GM18868 (cell line): ENCODE data around the gene ACADM.
"Not testable (repeated sequence)": the region's sequence is repeated elsewhere in the genome, so short reads cannot be mapped to it uniquely, and the experiment has no call there.

Source experiments
- ATAC-seq: cut with Tn5 transposase; IDR thresholded peaks from one replicate; pipeline ENCODE4 v1.9.1; 2021; ENCODE audit warnings: mild to moderate bottlenecking, moderate library complexity; ENCODE audit not compliant: unreplicated experiment

Gene ACADM

GRCh38 chr1:75724472-75725022 lies at the start of gene ACADM:
TSS of gene ACADM (plus strand) at chr1:75724709. CDS start at chr1:75724788, 79 bp downstream.
- ATAC-seq, result peak; percentile 83

DNA sequence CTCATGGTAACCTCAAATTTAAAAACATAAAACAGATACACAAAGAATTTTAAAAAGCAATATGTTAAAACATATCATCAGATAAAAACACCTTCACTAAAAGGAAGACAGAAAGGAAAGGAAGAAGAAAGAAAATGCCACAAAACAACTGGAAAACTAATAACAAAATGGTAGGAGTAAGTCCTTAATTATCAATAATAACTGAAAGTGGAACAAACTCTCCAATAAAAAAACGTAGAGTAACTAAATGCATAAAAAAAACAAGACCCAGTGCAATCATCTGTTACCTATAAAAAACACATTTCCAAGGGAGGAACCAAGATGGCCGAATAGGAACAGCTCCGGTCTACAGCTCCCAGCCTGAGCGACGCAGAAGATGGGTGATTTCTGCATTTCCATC lies 47.1 kb upstream of the ACADM start:
- ATAC-seq, result no peak

DNA sequence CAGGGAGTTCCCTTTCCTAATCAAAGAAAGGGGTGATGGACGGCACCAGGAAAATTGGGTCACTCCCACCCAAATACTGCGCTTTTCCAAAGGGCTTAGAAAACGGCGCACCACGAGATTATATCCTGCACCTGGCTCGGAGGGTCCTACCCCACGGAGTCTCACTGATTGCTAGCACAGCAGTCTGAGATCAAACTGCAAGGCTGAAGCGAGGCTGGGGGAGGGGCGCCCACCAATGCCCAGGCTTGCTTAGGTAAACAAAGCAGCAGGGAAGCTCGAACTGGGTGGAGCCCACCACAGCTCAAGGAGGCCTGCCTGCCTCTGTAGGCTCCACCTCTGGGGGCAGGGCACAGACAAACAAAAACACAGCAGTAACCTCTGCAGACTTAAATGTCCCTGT lies 46.5 kb upstream of the ACADM start:
- not testable (repeated sequence) for ATAC-seq

DNA sequence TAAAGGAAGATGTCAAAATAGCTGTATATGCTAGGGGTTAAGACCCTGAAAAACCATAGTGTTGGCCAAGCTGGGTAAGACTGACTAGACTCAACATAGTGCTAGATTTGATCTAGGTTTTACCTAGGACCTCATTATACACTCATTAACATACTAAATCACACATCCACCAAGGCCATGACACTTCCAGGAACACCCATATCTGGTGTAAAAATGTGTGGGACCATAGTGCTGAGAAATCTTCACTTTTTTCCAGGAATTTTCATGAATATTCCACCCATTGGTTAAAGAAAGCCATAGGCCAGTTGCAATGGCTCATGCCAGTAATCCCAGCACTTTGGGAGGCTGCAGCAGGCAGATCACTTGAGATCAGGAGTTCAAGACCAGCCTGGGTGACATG lies 34.0 kb upstream of the ACADM start:
- no peak for ATAC-seq

DNA sequence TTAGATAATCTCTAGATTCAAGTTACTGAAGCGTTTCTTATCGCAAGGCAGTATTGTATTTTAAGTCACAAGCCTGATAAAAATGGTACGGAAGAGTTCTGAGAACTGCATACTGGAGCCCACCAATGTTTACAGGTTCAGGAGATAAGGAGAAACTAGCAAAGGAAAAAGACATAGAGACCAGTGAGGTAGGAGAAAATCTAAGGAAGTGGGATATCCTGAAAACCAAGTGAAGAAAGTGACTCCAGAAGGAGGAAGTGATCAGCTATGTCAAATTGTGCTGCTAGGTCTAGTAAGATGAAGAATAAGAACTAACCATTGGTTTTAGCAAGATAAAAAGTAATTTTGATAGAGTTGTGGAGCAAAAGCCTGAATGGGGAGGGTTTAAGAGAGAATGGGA lies 31.0 kb upstream of the ACADM start:
- no peak for ATAC-seq

- no peak for ATAC-seq
Observed at GRCh38 chr1:75696000-75696399, 28.5 kb upstream of the ACADM start.

- no peak for ATAC-seq
Observed at GRCh38 chr1:75707191-75707590, 17.3 kb upstream of the ACADM start.

DNA sequence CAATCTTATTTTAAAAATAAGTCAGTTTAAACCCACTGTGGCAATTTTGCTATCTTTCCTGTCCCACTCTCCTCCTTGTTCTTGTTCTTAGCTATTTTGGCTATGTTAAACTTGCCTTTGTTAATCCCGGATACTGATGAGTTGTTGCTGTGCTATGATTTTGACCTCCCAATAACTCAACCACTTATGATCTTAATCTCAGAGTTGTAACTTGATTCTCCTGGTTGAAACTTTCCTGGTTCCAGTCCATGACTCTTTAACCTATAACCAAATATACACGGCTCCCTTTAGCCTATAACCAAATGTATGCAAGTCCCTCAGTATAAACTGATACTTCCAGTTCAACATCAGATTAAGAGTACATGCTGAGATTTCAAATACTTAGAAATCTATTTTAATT lies 15.6 kb upstream of the ACADM start:
- no peak for ATAC-seq

GRCh38 chr1:75710832-75711231 lies 13.7 kb upstream of the ACADM start:
- ATAC-seq, result peak; percentile 40

GRCh38 chr1:75711846-75712245 lies 12.7 kb upstream of the ACADM start:
- no peak for ATAC-seq

DNA sequence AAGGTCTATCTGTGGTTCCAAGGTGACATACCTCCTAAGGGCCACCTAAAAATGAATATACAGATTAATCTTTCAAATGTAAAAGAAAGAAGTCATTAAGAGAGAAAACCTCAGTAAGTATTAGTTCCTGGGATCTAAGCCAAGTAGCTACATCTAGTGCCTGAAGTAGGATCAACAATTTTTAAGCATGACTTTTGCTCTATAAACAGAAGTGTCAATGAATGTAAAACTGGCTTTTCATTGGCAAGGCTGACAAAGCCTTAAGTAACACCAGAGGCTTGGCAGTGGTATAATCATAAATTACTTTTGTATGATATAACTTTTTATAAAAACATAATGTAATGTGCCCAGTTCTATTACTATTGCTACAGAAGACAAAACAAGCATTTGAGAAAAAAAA lies 12.2 kb upstream of the ACADM start:
- ATAC-seq, result no peak

- no peak for ATAC-seq
Observed at GRCh38 chr1:75719810-75720209, 4.7 kb upstream of the ACADM start.

DNA sequence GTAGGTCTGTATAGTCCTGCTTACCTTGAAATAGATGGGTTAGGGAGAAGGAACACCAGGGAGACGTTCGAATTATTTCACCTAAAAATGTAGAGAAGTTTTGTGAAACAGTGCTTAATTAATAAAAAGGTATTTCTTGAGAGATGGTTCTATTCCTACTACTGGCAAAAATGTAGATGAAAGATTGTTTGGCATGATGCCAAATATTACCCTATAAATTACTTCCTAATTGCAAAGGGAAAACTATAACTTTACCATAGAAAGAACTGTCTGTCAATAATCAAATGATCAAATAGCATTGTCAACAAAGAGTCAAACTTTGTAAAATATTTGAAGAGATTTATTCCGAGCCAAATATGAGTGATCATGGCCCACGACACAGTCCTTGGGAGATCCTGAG lies 4.2 kb upstream of the ACADM start:
- no peak for ATAC-seq

DNA sequence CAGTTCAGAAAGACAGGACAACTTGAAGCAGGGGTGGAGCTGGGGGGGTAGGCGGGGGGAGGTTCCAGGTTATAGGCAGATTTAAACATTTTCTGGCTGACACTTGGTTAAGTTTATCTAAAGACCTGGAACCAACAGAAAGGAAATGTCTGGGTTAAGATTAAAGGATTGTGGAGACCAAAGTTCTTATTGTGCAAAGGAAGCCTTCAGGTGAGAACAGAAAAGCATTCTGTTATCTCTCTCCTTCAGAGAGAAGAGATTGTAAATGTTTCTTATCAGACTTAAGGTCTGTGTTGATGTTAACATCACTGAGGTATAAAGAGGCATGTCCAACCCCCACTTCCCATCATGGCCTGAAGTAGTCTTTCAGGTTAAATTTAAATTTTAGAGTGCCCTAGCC lies 3.7 kb upstream of the ACADM start:
- no peak for ATAC-seq

- not testable (repeated sequence) for ATAC-seq
Observed at GRCh38 chr1:75722246-75722645, 2.3 kb upstream of the ACADM start.

GRCh38 chr1:75722966-75723365 lies 1.5 kb upstream of the ACADM start:
- no peak for ATAC-seq

GRCh38 chr1:75723989-75724471 lies 479 bp upstream of the ACADM start:
- peak; percentile 65 for ATAC-seq

- no peak for ATAC-seq
Observed at GRCh38 chr1:75725266-75725665, 757 bp downstream of the ACADM start.

DNA sequence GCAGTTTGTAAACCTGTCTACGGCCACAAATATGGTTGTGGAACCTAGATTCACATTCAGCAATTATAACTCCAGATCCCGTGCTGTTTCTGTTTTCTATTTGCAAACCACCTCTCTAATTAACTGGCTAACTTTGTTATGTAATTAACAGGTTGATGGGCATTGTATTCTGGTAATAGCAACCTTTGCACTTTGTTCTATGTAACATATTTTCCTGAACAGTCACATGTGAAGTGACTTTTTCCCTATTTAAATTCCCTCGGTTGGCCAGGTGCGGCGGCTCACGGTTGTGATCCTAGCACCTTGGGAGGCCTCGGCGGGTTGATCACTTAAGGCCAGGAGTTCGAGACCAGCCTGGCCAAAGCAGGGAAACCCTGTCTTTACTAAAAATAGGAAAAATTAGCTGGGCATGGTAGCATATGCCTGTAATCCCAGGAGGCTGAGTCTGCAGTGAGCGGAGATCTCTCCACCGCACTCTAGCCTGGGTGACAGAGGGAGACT lies 1.4 kb downstream of the ACADM start:
- no peak for ATAC-seq

DNA sequence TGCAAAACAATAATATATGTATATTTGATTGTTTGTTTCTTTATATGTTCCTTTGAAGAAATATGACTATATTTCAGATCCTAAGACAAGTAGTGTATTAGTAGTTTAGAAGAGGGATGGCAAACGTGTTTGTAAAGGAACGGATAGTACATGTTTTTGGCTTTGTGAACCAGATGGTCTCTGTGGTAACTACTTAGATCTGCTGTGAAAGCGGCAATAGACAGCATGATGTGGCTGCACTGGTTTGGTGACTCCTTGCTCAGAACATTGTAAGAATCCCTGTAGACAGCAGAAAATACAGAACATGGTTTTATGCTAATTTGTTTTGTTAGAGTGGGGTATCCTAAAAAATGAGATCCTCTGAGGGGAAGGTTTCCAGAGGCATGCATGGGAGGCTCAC lies 3.1 kb downstream of the ACADM start:
- peak; percentile 26 for ATAC-seq

- no peak for ATAC-seq
Observed at GRCh38 chr1:75730432-75730831, 5.9 kb downstream of the ACADM start.

GRCh38 chr1:75731881-75732280 lies 7.4 kb downstream of the ACADM start:
- no peak for ATAC-seq

DNA sequence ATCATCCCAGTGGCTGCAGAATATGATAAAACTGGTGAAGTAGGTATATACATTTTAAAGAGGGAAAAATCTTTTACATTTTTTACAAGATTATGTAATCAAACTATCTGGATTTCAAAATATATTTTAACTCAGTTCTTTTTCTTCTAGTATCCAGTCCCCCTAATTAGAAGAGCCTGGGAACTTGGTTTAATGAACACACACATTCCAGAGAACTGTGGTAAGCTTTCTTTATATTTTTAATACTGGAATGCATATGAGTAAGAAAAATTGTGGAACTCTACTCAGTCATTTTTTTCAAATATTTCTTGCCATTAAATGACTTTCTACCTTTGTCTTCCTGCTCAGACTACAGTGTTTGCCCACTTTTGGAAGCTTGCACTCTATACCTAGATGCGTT lies 8.2 kb downstream of the ACADM start:
- ATAC-seq, result no peak
